GM19351 (cell line): ENCODE data around the gene INTS11.

ENCODE experiments used
- ATAC-seq: cut with Tn5 transposase; IDR thresholded peaks from one replicate; pipeline ENCODE4 v1.9.1; 2021; ENCODE audit warnings: mild to moderate bottlenecking, moderate library complexity; ENCODE audit not compliant: unreplicated experiment

Gene INTS11

DNA sequence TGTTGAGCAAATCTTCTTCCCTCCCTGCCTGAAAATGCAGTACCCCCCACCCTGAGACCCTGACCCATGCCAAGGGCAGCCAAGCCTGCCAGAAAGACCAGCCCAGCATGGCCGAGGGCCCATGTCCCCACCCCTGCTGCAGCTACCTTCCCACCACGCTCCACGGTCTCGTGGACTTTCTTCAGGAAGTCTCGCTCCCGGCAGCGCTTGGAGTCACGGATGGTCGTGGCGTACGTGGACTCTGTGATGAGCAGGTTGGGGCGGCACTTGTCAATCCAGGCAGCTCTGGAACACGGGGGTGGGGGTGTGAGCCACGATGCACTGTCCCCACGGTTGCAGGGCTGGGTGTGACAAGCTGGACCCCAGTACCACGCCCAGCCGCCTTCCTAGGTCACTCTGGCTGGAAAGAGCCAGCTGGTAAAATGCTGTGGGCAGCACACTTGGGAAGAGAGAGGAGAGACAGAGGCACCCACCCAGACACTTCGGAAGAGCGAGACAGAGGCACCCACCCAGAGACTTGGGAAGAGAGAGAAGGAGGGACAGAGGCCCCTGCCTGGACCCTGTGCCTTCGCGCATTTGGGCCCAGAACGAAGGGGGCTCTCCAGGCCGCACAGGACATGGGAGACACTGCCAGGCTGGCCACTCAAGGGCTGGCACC is 9.7 kb downstream of the INTS11 start:
- no peak for ATAC-seq

DNA sequence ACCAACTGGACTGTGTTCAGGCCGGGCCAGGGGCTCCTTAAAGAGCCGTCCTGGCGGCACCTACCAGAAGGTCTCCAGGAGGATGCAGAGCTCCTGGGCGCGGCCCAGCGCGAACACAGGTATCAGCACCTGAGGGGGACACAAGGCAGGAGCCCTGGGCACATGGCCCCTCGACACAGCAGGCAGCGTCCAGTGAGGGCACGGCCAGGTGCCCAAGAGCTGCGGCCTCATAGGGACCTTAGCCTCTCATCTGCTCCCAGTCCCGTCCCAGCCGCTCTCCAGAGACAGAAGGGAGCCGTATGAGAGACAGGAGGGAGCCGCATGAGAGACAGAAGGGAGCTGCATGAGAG is 10.2 kb downstream of the INTS11 start:
- ATAC-seq = no peak

DNA sequence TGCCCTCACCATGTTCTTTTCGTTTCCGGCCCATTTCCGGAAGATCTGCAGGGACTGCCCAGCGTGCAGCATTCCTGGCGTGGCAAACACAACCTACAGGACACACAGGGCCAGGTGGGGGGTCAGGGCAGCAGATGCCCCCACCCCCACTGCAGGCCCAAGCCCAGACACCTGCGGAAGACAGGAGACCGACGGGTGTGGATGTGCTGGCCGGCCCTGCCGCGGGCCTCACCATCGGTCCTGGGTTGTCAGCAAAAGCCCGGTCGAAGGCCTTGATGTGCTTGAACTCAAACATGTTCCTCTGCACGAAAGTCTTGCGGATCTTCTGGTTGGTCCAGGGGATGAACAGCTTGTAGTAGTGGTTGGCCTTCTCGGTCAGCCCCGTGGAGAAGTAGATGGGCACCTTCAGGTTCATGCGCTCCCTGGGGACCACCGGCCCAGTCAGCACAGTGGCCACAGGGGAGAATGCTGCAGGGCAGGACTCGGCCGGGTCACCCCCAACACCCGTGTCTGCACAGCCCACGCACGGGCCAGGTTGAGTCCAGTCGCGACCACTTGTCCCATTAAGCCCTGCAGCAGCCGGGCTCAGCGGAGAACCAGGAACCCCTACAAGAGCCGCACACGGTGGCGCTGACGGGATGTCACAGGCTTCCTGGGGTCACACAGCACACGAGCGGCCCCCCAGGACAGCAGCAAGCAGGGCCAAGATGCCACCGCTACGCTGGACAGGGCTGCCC is 10.8 kb downstream of the INTS11 start:
- no peak for ATAC-seq

DNA sequence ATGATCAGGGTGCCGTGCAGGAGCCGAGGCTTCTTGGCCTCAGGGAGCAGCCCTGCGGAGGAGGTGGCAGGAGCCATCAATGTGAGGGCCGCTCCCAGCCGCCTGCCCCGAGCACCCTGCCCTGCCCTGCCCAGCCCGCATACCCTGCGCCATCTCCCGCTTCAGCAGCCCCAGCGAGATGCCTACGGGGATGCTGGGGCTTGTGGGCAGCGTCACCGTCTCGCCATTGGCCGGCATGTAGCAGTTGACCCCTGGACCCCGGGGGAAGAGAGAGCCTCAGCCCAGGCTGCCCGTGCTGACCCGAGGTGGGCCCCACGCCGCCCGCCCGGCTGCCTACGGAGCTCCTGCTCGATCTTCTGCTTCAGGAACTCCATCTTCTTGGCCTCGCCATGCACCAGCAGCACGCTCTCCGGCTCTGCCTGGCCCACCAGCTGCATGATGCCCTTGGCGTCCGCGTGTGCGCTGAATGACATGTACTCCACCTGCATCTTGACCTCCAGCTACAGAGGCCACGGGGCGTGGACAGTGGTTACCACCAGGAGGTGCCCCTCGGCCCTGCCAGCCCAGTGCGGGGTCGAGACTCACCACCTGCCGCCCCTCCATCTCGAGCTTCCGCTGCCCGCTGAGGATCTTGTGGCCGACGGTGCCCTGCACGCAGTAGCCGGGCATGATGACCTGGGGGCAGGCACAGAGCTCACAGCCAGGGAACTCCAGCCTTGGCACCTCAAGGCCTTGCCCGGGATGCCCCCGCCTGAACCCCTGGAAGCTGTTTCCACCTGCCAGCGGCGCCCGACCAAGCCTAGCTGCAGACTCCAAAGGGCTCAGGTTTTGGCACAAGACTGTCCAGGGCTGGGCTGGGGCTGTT is 11.8 kb downstream of the INTS11 start:
- ATAC-seq = no peak

DNA sequence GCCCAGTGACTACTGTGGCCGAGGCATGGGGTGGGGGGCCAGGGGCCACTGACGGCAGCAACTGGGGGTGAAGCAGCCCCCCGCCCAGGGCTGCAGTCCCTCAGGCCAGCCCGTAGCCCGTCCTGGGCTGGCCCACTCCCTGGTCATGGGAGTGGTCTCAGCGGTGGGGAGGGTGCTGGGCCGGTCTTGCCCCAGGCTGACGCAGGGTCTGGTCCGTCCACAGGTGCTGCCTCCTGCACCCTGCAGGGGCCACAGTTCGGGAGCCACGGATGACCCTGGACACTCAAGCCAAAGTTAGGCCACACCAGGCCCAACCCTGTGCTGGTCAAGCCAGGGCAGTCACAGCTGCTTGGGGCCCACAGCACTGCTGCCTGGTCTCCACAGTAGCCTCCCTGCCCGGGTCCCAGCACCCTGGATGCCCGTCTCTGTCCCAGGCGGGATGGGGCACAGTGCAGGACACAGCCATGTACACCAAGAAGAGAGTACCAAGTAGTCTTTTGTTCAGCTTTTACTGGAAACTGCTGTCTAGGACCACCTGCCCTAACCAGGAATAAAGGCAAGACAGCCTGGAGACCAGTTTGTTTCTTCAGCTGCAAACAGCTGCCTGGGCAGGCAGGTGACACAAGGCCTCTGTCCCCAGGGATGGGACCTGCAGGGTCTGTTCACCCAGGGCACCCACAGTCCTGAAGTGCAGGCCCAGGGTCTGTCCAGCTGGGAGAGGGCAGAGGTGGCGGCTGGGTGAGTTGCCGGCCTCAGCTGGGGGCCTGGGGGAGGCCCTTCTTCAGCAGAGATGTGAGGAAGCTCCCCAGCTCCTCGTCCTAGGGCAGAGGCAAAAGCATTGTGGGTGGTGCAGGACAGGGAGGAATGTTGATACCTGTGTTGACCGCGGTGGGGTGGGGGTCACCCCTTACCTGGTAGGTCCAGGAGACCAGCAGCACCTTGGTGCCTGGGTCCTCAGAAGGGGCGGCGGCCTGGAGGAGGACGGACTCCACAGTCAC is 13.1 kb downstream of the INTS11 start:
- no peak for ATAC-seq

DNA sequence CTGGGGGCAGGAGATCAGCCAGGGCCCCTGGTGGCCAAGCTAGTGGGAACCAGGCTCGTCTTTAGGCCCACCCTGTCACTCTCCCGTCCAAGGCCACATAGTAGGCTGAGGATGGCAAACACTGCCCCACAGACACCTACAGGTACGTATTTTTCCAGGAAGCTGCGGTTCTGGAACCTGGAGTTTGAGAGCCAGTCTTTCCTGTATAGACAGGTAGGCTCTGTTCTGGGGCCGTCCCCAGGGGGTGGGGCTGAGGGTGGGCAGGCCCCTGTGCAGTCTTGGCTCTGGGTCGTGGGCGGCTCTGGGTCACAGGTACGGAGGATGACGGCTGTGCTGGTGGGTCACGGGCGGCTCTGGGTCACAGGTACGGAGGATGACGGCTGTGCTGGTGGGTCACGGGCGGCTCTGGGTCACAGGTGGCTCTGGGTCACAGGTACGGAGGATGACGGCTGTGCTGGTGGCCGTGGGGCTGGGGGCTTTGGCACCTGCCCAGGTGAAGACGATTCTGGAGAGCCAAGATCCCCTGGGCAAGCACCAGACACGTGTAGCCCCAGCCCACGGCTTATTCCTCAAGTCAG is 13.9 kb downstream of the INTS11 start:
- ATAC-seq = no peak

DNA sequence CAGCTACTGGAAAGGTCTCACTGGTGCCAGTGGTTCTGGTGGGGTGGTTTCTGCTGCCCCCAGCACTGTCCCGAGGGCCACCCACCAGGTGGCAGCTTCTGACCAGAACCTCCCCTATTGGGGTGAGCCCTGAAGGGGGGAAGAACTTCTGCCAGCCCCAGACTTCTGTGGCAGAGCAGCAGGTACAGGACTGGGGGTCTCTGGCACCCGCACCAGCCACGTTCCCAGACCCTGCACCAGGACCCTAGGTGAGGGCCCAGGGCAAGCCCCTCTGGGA is 14.4 kb downstream of the INTS11 start:
- no peak for ATAC-seq

DNA sequence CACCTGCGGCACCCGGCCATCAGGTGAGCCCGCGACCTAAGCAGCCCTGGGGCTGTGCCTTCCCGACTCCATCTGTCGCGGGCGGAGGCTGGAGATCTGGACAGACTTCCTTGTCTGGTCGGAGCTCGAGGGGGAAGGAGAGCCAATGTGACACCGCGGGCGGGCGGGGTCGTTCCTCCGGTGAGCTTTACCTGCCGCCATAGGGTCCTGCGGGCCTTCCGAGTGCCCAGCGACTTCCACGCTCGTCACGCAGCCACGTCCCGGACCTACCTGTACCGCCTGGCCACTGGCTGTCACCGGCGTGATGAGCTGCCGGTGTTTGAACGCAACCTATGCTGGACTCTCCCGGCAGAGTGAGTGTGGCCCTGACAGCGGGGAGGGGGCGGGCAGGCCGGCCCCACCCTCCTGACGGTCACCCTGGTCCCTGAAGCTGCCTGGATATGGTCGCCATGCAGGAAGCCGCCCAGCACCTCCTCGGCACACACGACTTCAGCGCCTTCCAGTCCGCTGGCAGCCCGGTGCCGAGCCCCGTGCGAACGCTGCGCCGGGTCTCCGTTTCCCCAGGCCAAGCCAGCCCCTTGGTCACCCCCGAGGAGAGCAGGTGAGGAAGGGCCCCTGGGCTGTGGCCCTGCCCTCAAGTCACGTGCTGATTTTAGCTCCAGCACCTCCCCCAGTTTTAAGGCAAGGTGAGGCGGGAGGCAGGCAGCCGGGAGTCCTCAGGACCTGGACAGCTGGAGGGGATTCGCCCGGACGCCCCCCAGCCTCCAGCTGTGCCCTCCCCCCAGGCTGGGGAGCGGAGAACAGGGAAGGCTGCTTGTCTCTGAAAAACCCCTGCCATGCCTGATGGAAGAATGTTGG is 15.0 kb downstream of the INTS11 start:
- no peak for ATAC-seq

DNA sequence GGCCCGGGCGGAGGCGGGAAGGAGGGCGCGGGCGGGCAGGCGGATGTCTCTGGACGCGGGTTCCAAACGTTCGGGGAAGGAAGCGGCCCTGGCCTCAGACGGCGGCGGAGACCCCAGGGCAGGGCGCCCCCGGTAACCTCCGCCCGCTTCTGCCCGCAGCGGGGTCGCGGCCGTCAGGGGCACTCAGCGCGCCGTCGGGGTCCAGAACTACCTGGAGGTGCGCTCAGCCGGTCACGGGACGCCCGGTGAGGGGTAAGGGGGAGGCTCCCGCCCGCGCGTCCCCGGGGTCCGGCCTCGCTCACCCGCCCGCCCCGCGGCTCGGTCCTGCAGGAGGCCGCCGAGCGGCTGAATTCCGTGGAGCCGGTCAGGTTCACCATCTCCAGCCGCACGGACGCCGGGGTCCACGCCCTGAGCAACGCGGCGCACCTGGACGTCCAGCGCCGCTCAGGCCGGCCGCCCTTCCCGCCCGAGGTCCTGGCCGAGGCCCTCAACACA is 15.7 kb downstream of the INTS11 start:
- ATAC-seq = no peak

DNA sequence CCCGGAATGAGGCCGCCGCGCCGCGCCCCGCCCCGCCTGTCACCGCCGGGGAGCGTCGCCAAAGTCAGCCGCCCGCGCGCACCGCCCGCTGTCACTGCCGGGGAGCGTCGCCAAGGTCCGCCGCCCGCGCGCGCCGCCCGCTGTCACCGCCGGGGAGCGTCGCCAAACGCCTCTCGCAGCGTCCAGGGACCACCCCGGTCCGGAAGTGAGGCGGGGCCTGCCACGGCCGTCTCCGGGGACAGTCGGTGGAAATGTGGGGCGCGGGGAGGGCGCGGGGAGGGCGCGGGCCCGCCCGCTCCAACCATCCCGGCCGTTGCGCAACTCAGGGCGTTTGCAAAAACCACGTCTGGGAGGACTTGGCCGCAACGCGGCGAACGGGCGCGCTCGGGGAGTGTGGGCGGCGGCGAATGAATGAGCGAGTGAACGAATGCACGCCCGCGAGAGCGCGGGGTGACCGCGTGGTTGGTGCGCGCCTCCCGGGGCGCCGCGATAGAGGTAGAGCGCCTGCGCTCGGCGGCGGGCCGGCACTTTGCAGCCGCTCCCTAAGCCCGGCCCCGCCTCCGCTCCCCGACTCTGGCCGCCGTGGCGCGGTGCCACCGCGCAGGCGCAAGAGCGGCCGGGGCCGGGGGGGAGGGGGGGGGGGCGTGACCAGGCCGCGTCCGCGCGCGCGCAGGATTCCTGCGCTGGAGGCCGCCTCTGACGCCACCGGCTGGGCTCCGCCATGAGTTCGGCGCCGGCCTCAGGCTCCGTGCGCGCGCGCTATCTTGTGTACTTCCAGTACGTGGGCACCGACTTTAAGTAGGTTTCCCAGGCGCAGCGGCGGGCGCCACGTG is 16.3 kb downstream of the INTS11 start, which contains the start of the genes ACAP3 and PUSL1:
TSS of gene ACAP3 (minus strand) at position 8 of the 833 bp plus-strand sequence. CDS start 115 bp downstream, outside the sequence.
TSS of gene PUSL1 (plus strand) at position 675 of the 833 bp plus-strand sequence. CDS start at position 722, 47 bp downstream.
- peak; percentile 61 for ATAC-seq

DNA sequence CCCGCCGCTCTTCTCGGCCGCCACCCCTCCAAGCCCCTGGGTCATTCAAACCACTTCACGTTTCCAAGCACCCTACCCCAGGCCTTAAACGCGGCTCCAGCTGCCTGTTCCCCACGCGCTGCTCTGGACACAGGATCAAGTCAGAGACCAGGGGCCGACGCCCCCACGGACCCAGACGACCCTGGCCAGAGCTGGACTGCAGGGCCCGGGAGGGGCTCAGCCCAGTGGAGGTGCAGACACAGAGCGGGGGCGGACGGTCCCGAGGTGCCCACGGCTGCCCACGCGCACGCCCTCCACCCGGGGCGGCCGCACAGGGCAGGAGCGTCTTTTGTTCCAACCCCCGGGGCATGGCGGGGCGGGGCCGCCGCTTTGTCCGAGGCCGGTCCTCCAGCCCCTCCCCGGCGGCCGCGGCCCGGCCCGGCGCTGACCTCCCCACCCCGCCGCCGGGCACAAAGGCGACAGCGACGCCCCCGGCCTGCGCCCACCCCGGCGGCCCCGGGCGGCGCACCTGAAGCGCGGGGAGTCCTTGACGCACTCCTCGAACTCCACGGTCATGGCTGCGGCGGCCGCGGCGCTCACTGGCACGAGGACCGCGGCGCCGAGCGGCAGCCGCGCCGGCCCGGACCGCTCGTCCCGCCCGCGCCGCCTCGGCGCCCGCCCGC is 17.1 kb downstream of the INTS11 start:
- ATAC-seq = no peak

DNA sequence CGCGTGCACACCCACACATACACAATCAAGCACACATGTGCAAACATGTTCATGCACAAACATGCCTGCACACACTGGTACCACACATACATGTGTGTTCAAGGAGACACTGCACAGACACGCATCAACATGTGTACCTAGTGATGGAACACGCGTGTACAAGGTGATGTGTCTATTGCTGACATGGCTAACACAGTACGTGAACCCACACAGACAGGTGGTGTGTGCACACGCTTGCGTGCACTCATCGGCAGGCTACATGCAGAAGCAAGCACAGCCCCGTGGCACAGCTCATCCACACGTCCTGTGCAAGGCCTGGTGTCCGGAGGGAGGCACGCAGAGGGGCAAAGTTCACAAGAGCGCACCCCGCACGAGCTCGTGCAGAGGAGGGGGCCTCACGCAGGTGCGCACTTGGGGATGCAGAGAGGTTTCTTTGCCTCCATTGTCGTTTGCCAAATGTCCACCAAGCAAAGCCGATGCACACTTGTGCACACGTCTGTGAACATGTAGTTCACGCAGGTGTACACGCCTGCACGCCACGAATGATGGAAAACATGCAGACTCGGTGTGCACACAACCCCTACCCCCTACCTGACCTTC is 17.7 kb downstream of the INTS11 start:
- ATAC-seq = no peak

DNA sequence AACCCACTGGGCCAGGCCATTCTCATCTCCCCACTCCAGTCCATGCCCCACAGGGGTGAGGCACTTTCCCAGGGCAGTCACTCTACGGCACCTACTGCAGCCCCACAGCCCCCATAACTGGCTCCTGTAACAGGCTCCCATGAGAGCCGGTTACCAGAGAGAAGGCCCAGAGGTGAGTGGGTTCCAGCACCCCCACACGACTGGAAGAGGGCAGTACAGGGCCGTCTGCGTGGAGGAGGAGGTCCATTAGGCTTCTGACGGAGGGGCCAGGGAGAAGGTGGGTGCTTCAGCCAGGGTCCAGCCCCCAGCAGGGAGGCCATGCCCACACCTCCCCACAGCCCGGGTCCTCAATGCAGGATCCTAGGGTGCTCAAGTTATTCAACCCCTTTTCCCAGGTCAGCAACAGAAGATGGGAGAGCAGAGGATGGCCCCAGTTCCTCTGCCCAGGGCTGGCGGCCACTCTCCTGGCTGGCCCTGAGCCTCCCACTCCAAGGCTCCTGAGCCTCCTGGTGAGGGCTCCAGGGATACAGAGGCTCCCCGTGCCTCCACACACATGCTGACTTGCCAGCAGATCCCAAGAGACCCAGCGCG is 18.3 kb downstream of the INTS11 start:
- ATAC-seq = no peak

DNA sequence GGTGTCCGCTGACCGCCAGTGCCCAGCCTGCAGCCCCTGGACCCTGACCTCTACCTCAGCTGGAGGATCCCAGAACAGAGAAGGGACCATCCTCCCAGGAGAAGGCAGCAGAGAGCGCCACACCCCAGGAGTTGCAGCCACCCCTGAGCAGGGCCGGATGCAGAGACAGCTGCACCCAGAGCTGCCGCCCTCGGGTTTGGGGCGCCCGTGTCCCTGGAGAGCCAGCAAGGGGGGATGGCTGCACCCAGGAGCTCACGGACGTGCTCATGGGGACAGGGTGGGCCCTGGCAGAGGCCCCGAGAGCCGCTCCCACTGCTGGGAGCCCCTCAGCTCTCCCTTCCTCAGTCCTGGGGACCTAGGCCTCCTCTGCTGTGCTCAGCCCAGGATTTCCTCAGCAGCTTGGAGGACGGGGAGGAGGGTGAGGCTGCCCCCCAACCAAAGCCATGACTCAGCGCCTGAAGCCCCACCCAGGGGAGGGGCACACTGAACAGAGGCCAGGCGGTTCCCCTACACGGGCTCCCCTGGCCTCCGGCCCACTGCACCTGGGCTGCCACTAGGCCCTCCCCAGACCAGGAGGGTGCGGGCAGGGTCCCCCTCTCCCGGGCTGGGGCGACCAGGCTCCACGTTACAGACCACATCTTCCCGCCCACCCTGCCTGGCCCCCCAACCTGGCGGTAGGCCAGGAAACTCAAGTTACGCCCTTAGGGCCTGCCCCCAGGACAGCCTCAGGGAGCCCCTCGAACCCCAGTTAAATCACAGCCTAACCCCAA is 19.0 kb downstream of the INTS11 start:
- ATAC-seq = no peak

DNA sequence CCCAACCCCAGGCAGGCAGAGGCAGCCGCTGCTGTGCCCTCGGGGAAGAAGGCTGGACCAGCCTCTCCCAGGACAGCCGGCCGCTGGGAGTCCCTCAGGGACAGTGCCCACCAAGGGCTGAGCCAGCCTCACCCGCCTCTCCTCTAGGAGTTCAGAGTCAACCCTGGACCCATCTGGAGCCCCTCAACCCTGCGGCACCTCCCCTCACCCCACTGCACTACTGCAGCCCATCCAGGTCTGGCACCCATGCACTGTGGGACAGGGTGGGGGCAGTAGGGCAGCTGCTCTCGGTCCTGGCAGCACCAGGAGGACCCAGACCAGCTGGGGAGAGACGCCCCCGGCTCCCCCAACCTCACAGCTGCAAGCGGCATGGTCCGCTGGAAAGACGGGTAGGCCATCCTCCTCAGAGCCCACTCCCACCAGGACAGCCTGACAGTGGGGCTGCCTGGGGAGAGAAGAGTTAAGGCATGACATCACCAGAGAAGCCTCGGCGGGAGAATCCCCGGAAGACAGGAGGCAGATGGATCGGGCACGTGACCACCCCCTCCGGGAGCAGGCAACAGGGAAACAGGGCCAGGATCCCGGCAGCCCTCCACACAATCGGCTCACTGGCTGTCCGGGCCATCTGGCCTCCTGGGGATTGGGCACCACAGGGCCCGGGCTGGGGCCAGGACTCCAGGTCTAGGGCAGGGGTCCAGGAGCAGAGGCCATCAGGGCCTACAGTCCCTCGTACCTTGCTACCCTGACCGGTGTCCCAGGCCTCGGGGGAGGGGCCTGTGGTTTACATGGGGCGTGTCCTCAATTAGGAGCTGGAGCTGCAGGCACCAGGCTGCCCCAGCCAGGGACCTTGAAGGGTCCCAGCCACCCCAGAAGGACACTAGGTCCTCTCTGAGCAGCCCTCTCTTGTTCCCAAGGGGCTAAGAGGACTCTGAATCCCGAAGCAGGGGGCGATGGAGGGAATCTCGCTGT is 19.8 kb downstream of the INTS11 start:
- ATAC-seq = no peak
